HG03045 (cell line): Measurements from ENCODE around the gene KIRREL3.

Source experiments
- ATAC-seq: cut with Tn5 transposase; IDR thresholded peaks from one replicate; pipeline ENCODE4 v1.9.1; 2021; ENCODE audit warnings: mild to moderate bottlenecking, moderate library complexity; ENCODE audit not compliant: unreplicated experiment

Gene KIRREL3

GRCh38 chr11:126718276-126718675, 282.3 kb downstream of the KIRREL3 start:
- no peak for ATAC-seq

DNA sequence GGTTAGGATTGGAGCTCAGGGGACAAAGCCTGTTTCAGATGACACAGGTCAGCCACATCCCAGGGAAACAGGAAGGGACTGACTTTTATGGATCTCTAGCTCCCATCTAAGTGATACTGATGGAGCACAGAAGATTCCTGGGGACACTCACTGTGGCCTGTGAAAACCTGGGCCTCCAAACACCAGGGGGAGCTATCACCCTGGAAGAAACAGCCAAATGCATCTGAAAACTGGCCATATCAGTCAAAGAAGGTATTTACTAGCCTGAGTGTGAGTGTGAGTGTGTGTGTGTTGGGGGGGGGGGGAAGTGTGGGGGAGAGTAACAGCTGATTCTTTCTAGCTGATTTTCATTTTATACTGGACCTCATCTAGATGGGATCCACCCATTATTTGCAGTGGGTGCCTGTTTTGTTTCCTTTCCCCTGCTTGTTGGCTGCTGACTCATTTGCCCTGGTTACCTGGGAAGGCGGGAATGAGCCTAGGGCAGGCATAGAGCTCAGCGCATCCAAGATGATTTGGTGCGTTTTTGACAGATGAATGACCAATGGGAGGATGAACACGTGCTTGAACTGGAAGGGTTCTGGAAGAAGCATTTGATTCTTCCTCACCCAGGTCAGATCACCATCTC, 284.0 kb downstream of the KIRREL3 start:
- no peak for ATAC-seq

DNA sequence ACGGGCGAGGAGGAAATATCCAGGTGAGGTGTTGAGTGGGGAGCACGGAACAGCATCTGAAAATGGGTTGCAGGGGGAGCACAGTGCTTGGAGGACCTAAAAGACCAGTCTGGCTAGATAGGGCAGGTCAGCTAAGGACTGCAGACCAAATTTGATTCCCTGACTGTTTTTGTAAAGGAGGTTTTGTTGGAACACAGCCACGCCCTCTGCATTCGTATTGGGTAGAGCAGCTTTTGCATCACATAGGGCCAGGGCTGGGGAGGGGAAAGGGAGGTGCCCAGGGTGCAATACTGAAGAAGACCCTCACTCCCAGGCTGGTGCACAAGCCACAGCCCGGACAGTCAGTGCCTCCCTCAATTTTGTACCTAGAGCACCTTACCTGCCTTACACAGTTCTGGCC, 286.8 kb downstream of the KIRREL3 start:
- ATAC-seq, result no peak

GRCh38 chr11:126711977-126712625, 288.5 kb downstream of the KIRREL3 start:
- ATAC-seq, result no peak

GRCh38 chr11:126710804-126711399, 289.7 kb downstream of the KIRREL3 start:
- ATAC-seq, result no peak

GRCh38 chr11:126707498-126707897, 293.1 kb downstream of the KIRREL3 start:
- ATAC-seq, result no peak

DNA sequence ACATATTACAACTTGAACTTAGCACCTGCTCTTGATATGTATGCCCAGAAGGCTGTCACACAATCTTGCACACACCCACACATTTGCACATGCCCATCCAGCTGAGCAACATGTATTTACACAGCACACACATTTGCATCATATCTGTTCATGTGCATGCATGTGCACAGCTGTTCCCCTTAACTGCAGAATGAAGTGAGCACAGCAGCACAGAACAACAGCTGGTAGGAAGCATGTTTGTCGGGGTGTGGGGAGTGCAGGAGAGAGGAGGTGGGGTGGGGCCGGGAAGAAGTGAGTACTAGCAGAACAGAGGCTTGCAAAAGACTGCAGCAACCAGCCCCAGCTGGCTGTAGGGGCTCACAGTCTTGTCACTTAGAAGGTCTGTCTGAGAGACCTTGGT, 296.5 kb downstream of the KIRREL3 start:
- ATAC-seq, result no peak

- ATAC-seq, result no peak
Observed at GRCh38 chr11:126703662-126704061, 296.9 kb downstream of the KIRREL3 start.

GRCh38 chr11:126702987-126703386, 297.6 kb downstream of the KIRREL3 start:
- no peak for ATAC-seq

- no peak for ATAC-seq
Observed at GRCh38 chr11:126702165-126702720, 298.3 kb downstream of the KIRREL3 start.

DNA sequence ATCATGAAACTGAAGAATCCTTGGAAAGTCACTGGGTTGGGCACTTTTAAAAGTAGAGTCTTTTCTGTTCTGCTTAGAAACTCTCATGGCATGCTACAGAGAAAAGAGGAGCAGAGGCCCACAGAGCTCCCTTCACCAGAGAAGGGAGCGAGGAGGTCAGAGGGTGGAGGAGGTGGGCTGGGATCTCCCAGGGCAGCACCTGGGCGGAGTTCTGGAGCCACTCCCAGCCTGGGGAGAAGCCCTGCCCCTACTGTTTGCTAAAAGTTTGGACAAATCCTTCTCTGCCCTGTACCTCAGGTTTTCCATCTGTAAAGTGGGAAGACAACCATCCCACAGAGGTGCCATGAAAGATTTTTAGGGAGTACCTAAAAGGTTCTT, 299.1 kb downstream of the KIRREL3 start:
- no peak for ATAC-seq

- peak; percentile 67 for ATAC-seq
Observed at GRCh38 chr11:126700768-126701519, 299.6 kb downstream of the KIRREL3 start.

DNA sequence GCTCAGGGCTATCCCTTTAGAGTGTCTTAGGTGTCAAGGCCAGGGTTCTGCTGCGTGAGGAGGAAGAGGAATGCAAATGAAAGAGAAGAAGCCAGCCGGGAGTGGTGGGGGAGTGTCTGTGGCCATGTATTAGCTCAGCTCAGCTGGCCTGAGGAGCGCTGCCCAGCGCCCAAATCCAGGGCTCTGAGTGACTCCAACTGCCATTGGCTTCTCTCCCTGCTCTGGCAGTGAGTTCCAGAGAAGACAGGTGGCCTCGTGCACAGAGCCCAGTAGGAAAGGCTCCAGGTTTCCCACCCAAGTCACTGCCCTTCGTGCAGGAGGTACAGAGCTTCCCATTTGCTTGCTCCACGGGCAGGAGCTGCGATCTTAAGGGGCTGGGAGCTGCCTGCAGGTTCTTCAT, 302.0 kb downstream of the KIRREL3 start:
- ATAC-seq, result no peak

GRCh38 chr11:126697936-126698335, 302.6 kb downstream of the KIRREL3 start:
- no peak for ATAC-seq

DNA sequence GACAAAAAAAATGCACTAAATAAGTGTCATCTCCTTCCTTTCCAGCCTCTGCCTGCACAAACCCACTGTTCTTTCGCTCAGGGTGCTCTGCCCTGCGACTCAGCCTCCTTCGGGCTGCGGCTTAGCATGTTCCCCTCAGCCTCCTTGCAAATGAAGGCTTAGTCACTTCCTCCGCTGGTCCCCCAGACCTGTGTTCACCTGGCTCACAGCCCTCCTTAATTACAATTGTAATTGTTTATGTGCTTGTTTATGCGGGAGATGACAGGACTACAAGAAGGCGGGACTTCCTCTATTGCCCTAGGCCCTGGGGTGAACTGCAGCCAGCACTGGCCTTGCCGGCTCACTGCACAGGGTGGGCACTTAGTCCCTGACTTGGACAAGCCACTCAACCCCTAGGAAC, 303.6 kb downstream of the KIRREL3 start:
- no peak for ATAC-seq

DNA sequence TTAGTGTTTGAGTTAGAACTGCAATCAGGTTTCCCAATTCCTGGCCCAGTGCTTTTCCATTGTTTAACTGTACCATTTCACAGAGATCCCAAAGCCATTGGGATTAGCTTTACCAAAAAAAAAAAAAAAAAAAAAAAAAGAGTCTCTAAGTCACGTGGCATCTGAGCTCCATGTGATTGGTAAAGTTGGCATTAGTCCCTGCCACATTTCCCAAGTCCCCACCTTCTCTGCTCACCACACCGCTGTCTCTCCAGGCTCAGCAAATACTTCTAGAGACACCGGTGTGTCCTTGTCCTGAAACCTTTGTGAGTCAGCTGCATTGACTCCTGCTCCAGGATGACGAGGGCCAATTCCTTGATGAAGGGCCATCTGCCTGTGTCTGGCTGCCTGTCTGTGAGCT, 305.3 kb downstream of the KIRREL3 start:
- no peak for ATAC-seq

DNA sequence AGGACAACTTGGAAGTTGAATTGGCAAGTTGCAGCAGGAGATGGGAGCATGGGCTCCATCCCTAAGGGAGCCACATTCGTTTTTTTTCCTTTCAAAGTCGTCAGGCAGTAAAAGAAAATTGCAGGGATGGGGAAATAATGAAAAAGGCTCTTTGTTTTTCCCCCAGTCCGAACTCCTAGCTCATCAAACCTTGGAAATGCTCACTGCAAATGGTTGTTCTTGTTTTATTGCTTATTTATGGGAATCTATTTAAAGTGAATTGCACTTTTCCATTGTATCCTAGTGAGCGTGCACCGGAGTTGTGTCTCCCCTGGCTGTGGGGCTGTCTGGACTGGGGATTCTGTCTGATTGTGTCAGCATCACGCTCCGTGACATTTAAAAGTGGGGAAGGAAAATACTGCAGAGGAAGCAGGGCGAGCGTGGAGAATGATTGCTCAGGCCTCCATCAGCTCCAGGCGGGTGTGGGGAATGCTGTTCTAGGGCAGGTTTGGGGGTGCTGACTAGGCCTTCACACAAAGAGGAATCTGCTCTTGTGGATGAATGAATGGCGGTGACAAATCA, 306.4 kb downstream of the KIRREL3 start:
- ATAC-seq, result no peak

DNA sequence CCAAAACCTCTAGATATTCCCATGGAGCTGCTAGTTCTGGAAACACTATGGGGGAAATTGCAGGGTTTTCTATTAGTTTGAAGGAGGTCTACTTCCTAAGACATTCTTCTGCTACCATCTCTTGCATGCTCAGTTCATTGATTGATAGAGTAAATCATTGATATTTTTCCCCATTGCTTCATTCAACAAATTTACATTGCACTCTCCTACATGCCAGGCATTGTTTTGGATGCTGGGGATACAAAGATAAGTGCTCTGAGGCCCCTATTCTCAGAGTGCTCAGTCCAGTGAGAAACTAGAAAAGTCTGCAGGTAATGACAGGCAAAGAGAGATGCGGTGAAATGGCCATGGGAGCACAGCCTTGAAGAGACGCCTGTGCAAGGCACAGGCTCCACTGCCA, 313.1 kb downstream of the KIRREL3 start:
- no peak for ATAC-seq

- ATAC-seq, result no peak
Observed at GRCh38 chr11:126686938-126687337, 313.6 kb downstream of the KIRREL3 start.

DNA sequence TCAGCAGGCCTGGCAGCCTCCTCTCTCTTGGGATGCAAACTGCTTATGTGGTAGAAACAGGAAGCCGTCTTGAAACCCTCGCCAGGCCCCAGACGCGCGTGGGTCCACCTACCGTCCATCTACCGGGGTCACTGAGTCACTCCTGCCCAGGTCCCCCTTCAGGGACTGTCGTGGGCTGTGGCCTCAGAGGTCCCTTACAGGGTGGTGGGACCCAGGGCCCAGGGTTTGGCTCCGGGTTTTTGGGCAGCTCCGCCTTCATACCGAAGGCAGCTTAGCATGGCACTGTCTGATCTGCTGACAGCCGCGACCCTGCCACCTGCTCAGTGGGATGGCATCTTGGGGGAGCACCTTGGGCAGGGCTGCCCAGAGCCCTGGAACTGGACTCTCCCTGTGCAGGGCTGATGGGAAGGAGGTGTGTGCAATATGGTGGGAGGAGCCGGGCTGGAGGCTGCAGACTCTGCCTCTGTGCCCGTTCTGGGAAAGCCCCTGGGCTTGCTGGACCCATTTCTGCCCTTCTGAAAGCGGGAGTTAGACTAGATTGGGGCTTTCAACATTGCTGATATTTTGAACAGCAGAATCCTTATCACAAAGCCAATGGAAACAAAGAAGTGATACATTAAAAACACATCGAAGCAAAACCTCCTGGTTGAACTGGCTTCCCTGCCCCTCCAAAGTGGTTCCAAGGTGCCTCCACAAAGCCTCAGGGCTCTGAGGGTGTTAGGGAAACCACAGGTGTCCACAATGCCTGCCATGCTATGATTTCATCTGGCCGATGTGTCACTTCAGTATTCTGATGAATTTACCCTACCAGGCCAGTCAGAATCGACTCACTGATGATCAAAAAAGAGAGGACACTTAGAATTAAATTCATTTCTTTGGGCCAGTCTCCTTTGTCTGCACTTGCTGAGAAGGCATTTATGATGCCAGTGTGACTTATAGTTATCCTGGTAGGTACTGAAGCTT, 316.5 kb downstream of the KIRREL3 start:
- ATAC-seq, result no peak
